GM18858 (cell line): Measurements from ENCODE around the gene SOCS4.
"Not testable (repeated sequence)": the region's sequence is repeated elsewhere in the genome, so short reads cannot be mapped to it uniquely, and the experiment has no call there.

Experiments used
- ATAC-seq: cut with Tn5 transposase; IDR thresholded peaks from one replicate; pipeline ENCODE4 v1.9.1; 2021; ENCODE audit not compliant: unreplicated experiment

SOCS4 gene

DNA sequence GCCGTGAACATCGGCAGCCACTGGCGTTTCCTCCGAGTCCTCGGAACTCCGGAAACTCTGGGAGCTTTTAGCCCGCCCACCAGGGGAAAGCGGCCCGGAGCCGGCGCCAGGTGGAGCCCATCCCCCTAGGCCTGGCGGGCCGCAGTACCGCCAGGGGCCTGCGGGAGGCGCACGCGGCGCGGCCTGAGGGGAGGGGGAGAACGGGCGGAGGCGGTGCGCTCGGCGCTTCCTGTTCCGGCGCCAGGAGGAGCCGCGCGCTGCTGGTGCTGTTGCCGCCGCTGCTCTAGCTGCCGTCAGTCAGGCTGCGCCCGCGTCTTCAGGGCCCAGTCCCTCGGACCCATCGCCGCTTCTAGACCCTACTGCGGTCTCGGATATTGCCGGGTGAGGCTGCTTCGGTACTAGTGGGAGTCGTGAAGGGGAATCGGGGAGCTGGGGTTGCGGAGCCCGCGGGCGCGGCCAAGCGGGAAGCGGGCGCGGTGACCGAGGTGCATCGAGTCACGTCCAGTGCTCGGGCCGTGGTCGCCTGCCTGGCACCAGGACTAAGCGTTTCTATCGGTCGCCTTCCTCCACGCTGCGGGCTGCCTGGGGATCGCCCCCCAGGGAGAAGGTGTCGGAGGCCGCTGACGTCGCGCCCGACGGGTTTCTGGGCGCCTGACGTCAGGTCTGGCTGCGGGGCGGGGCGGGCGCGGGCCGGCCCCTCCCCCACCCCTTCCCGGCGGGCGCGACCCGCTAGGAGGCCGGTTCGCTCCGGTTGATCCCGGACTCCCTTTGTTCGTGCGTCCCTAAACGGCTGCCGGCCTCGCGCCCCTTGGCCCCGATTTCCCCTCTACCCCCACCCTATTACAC is 24.6 kb downstream of the SOCS4 start, which contains the start of gene MAPK1IP1L:
TSS of gene MAPK1IP1L (plus strand) at position 225 of the 846 bp plus-strand sequence. CDS start 10,037 bp downstream, outside the sequence.
- peak; percentile 88 for ATAC-seq

DNA sequence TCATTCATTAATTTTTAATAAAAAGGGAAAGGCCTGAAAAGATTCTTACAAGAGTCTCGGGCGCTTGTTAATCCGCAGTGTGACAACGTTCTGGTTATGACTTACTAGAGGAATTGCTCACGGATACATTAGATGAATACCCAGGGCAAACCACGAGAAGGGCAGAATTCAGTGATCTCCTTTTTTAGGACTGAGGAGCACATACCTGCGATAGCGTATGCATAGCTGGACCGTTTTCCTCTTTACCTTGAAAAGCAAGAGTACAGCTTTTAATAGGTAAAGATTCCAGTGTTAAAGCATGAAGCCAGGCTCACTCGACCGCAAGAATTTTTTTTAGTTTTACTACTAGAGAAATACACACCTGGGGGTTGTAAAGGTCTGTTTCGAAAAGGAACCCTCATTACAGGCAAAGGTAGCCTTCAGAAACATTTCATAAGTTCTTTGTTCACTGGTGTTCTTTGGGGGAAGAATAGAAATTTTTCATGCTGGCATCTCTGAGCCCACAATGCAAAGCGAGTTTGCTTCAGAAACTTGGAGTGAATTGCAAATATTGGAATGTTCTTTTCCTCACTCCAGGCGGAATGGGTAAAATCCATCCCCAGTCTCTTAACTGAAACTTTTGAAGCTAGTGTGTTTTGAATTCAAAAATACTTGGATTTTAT is 25.4 kb downstream of the SOCS4 start:
- ATAC-seq = no peak

DNA sequence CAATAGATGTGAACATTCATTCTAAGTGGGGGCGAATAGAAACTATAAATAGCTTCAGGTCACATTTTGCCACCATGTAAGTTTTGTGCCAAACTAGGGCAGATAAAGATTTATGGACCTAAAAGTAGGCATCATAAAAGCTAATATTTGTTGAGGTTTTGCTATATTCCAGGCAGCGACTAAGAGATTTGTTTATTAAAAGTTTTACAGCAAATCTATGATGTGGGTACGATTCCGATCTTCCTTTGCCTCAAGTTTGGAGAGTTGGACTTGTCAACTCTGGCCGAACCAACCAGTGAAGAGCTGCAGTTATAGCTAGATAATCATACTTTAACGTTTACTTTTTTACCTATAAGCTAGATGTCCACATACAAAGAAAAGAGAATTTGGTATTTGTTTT is 26.0 kb downstream of the SOCS4 start:
- no peak for ATAC-seq

DNA sequence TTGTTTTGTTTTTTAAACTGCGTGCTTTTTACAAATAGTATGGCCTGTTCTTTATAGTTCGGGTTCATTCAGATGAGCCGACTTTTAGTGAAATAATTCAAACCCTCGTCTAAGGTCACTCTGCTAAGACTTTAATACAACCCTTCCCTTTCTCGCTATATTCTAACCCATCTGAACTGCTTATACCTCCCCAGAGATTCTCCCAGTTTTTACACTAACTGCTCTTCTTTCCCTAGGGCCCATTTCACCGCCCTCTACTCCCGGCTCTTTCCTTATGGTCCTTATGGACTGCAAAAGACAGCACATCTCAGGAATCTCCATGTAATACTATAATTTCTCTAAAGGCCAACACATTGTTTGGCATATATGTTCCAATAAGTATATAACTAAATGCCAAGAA is 26.5 kb downstream of the SOCS4 start:
- no peak for ATAC-seq

DNA sequence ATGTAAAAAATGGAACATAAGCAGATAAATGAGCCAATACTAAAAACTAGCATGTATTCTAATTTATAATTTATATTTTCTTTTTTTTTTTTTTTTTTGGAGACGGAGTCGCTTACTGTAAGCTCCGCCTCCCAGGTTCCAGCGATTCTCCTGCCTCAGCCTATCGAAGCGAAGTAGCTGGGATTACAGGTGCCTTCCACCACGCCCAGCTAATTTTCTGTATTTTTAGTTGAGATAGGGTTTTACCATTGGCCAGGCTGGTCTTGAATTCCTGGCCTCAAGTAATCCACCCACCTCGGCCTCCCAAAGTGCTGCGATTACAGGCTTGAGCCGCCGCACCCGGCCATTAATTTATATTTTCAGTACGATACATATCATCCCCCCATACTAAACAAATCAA is 27.1 kb downstream of the SOCS4 start:
- ATAC-seq = no peak

DNA sequence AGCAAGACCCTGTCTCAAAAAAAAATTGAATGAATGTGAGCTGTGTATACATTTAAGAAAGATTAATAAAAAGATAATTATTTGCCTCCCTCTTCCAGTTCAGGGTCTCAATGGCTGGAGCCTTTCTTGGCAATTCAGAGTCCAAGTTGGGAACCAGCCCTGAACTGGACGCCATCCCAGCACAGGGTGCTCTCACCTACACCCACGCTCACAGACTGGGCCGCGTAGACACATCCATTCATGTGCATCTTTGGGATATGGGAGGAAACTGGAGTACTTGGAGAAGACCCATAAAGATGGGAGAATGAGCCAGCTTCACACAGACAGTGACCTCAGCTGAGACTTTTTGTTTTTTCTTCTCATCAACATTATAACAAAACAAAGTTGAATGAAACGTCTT is 30.9 kb downstream of the SOCS4 start:
- no peak for ATAC-seq

DNA sequence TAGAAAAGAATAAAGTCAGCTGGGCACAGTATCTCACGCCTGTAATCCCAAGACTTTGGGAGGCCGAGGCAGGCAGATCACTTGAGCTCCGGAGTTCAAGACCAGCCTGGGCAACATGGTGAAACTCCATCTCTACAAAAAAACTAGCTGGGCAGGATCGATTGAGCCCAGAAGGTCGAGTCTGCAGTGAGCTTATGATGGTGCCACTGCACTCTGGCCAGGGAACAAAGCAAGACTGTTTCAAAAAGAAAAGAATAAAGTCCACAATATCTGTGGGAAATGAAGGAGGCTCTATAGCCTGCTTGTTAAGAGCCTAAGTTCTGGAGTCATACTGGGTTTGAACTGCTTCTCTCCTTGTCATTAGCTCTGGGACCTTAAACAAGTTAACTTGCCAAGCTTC is 32.3 kb downstream of the SOCS4 start:
- no peak for ATAC-seq

DNA sequence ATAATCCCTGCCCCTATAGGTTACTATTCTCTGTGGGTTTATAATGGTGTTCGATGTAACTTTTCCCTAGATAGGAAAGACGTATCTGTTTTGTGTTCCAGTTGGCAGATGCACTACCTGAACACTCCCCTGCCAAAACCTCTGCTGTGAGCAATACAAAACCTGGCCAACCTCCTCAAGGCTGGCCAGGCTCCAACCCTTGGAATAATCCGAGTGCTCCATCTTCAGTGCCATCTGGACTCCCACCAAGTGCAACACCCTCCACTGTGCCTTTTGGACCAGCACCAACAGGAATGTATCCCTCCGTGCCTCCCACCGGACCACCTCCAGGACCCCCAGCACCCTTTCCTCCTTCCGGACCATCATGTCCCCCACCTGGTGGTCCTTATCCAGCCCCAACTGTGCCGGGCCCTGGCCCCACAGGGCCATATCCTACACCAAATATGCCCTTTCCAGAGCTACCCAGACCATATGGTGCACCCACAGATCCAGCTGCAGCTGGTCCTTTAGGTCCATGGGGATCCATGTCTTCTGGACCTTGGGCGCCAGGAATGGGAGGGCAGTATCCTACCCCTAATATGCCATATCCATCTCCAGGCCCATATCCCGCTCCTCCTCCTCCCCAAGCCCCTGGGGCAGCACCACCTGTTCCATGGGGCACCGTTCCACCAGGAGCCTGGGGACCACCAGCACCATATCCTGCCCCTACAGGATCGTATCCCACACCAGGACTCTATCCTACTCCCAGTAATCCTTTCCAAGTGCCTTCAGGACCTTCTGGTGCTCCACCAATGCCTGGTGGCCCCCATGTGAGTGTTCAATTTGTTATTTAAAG is 35.7 kb downstream of the SOCS4 start:
- no peak for ATAC-seq

DNA sequence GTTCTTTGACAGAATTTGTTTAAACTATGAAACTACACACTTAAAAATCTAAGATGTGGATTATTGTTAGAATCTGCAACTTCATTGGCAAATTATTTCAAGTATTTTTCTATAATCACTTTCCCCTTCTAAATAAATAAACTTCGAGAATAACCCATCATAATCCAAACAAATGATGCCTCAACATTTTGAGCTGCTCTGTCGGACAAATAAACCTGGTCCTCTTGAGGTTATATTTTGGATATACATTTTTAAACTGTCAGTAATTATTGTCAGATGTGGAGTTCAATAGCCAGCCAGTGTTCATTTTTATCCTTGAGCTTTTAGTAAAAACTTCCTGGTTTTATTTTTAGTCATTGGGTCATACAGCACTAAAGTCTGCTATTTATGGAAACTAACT is 37.9 kb downstream of the SOCS4 start:
- ATAC-seq = not testable (repeated sequence)

DNA sequence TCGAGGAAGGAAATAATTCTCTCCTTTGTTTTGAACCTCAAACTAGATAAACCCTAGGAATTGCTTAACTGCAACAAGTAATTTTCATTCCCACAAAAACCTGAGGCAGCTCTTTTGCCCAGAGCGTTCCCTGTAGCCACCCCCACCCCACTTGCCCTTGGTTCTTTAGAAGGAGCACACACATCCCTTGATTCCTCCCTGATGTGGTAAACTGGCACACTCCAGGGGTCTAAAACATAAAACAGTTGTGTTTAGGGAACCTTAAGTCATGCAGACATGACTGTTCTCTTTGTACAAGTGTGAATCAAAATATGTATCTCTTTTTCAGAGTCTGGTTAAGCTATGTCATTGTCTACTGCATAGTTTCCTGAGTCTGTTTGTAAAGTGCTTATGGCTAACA is 38.4 kb downstream of the SOCS4 start:
- ATAC-seq = no peak

DNA sequence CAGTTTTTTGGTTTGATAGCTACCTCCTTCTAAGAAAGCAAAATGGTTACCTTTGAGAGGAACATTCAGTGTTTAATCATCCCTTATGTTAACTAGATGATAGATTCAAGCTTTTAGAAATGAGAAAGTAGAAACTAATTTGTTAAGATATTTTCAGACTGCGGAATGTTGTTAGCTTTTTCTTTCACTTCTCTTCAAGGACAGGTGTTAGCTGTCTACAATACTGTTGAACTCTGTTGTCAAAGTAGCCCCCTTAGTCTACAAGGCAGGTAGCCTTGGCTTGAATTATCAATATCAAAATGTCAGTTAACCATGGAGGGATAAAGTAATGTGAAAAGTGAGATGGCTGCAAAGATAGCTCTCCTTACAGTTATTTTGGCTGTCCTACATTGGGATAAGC is 39.2 kb downstream of the SOCS4 start:
- ATAC-seq = no peak

DNA sequence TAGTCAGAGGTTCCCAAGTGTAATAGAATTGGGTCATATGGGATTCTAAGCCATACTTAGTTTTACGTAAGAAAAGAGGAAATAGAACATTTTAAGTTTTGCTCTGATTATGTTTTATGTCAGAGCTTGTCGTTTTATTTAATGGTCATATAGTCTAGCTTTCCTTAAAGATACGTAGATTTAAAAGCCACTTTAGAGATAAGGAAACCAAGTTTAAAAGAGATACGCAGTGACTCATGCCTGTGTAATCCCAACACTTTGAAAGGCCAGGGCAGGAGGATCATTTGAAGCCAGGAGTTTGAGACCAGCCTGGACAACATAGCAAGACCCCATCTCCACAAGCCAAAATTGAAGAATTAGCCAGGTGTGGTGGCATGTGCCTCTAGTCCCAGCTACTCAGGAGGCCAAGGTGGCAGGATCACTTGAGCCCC is 44.0 kb downstream of the SOCS4 start:
- no peak for ATAC-seq

DNA sequence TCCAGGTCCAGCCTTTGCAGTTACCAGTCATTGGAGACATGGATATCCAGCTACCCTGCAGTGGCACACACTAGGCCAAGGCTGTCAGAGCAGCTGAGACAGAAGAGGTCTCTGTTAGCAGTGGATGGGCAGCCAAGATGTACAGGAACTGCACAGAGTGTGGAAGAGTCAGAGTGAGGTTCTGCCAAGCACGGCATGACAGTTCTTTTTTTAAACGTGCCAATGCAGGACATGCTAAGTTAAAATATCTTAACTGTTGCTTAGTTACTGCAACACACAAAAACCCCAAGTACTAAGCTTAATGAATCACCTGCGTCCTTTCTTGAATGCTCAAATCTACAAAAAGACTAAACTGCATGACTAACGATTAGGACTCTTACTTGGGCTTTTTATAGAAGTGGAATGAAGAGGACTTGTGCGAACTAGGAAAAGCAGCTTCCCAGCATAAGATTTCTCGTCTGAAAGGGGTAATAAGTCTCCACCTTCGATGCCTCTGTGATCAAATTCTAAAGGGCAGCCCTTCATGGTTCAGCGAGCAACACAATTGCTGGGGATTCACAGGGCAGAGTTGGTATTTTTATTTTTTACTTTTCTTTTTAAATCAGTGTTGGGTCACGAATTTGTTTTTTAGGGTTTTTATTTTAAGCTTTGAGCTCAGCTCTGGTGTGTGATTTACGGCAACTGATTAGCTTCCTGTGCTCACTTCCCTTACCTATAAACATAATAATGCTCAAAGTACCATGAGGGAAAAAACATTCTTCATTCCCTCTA is 45.0 kb downstream of the SOCS4 start:
- peak; percentile 32 for ATAC-seq

DNA sequence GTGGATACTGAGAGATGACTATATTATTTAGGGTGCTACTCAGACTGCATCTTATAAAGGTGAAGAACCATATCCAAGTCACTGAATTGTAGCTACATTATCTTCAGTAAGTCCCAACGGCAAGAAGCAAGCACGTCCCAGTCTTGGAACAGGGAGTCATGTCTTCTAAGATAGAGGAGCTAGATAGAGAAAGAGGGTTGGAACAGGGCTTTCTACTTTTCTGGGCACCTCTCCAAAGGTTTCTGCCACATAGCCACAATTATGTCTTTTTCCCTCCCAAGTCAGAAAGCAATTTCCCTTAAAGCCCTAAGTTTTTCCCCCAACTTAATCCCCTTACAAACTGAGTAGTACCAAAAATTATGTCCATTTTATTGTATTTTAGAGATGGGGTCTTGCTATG is 46.8 kb downstream of the SOCS4 start:
- ATAC-seq = no peak

DNA sequence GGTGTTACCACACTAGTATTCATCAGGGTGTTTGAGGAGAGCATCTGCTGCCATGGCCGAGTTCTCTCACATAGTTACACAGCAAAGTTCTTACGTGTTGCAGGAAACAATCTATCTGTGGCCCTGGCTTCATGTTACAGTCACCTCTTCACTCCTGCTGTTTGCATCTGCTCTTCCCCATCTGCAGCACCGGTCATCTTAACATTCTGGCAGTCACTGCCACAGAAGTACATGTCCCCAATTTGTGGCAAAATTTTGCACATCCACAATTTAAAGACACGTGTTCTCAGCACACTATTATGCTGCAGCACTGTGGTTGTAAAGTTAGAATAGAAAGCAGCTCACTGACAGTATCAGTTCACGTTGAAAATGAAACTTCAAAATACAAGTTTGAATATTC is 47.6 kb downstream of the SOCS4 start:
- ATAC-seq = peak; percentile 31

DNA sequence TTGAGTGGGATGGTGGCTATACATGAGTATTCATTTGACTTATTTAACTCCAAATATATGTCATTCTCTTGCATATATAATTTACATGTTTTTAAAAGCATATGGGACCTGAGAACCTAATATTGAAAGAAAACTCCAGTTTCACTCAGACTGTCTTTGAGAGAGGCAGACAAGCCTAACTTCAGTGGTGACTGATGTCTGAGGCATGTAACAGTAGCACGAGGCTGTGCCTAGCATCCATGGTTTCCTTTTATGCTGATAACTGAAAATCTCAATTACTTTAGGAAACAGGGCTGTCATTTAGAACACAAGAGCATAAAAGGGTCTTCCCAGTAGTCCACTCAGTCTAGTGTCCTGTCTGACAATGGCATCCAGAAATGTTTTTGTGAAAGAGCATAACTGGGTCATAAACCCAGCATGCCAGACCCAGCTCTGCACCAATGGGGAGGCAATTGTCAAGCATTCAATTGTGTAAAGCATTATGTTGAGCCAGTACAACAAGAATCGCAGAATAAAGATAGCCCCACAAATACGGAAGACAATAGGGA is 48.7 kb downstream of the SOCS4 start:
- ATAC-seq = no peak

DNA sequence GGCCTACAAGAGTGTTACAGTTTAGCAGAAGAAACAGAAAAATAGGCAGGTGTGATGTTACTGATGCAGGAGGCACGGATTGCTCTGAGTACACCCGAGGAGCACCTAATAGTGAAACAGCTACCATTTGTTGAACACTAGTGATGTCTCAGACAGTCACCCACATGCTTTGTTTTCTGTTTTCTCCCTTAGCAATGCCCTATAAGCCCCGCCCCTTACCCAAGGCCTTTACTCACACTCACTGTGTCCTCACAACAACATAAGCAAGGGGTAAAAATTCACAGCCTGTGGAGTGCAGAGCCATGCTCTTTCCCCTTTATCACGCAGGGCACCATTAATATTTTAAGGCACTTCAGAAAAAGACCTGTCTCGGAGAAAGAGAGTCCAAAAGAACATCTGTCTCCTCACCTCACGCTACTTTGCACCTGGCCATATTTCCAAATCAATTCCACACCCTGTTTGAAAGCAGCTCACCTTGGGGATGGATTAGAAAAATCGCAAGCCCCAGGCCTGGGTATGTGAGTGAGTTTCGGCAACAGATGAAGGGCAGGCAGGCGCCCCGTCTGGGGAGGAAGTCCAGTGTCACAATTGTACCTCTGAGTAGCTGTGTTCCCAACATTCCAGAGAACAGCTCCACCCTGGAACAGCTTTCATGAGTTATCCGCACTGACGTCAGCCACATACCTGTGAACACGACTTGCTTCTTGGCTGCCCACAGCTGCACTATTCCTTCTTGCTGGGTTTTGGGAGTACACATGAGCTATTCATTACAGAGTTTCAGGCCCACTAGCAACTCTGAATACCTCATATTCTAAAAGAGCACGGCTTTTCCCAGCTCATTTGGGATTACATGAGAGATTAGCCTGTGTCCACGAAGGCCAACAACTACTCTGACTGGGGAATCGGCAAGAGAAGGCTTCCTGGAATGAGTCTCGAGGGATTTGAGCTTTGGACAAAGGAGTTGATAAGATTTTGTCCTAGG is 50.4 kb downstream of the SOCS4 start:
- no peak for ATAC-seq

DNA sequence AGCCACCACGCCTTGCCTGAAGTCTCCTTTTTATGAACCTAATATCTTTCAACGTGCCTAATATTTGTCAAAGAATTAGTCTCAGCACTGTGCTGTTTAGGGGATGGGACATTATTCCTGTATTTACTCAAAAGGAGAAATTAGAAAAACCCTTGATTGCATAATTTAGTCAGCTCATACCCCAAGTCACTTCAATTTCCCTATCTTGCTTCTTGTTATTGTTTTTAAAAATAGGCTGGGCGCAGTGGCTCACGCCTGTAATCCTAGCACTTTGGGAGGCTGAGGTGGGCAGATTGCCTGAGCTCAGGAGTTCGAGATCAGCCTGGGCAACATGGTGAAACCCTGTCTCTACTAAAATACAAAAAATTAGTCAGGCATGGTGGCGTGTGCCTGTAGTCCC is 52.9 kb downstream of the SOCS4 start:
- ATAC-seq = not testable (repeated sequence)

DNA sequence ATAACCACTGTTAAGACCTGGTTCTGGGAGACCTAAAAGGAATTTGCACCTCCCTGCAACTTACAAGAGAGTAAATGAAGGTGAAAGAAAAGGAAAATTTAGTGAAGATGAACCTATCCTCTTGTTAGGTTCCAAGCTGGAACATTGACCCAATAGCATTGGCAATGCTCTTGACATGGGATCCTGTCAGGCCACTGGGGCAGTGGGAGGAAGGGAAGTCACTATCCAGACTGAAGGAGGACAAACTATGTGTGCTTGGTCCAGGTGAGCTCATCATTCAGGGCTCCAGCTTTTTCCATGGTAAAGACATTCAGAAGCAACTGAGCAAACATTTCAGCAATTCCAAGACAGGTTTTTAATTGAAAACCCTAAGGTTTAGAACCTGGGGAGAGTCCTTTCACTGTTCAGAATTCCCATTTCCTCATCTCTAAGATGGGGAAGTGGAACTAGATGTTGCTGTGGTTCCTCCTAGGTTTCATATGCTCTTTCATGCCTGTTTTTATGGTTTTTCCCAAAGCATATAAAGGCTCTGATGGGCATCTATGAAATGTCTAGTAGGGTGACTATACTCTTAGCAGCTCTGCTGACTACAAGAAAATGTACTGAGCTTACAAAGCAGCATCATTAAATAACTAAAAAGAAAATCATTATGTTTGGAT is 57.5 kb downstream of the SOCS4 start:
- ATAC-seq = no peak
